HG02884 (cell line): ENCODE results near the gene AGMO.

Source experiments
- ATAC-seq: cut with Tn5 transposase; IDR thresholded peaks from one replicate; pipeline ENCODE4 v1.9.1; 2021; ENCODE audit warnings: mild to moderate bottlenecking, moderate library complexity; ENCODE audit not compliant: unreplicated experiment

AGMO gene

GRCh38 chr7:15245831-15246230 is 316.0 kb downstream of the AGMO start:
- ATAC-seq: no peak

GRCh38 chr7:15239801-15240200 is 322.0 kb downstream of the AGMO start:
- no peak for ATAC-seq

GRCh38 chr7:15236952-15237351 is 324.9 kb downstream of the AGMO start:
- ATAC-seq: no peak

DNA sequence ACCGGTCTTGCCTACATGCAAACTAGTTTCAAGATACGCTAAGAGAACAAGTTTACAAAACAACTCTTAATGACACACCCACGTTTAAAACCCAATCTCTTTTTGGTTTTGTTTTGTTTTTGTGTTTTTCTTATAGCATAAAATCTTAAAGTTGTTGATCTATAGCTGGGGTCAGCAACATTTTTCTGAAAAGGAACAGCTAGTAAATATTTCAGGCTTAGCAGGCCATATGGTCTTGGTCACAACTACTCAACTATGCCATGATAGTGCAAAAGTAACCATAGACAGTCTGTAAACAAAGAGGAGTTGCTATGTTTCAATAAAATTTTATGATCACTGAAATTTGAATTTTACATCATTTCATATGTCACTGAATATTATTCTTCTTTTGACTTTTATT is 327.4 kb downstream of the AGMO start:
- ATAC-seq: no peak

GRCh38 chr7:15228831-15229230 is 333.0 kb downstream of the AGMO start:
- no peak for ATAC-seq

GRCh38 chr7:15225981-15226380 is 335.8 kb downstream of the AGMO start:
- ATAC-seq: no peak

- ATAC-seq: no peak
These were observed 342.1 kb downstream of the AGMO start for GRCh38 chr7:15219758-15220157.

GRCh38 chr7:15218261-15218660 is 343.6 kb downstream of the AGMO start:
- ATAC-seq: no peak

GRCh38 chr7:15215616-15216015 is 346.2 kb downstream of the AGMO start:
- no peak for ATAC-seq

DNA sequence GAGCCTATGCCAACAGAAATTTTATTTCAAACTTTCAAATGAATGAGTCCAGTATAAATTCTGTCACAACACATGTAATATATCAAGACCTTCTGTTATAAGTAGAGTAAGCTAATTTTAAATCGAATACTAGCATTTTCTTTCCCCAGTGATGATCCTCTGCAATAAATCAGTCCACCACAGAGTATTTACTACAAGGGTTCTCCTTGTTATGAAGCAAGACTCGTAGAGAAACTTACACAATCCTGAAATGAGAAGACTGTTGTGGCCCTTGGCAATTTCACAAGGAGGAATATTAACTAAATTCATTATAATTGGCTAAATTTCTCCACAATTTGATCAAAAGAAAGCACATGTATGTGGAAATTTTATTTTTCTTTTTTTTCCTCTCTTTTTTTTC is 346.8 kb downstream of the AGMO start:
- ATAC-seq: no peak

- no peak for ATAC-seq
These were observed 348.7 kb downstream of the AGMO start for GRCh38 chr7:15213093-15213492.

DNA sequence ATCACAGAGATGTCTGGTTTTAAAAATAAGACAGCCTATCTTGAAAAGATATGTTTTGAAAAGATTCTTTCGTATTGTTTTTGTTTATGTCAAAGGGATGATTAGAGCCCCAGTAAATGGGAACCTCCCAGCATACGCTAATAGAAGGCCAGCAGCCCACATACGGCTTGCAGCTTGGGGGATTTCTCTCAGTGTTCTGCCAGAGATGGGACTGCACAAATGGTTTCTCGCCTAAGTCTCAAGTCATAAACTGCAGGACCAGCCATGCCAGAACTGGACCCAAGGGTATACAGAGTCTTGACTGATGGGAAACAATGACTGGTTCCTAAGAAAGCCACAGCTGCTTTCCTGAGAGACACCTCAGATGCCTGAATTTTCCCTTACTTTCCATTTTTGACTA is 352.4 kb downstream of the AGMO start:
- ATAC-seq: no peak

DNA sequence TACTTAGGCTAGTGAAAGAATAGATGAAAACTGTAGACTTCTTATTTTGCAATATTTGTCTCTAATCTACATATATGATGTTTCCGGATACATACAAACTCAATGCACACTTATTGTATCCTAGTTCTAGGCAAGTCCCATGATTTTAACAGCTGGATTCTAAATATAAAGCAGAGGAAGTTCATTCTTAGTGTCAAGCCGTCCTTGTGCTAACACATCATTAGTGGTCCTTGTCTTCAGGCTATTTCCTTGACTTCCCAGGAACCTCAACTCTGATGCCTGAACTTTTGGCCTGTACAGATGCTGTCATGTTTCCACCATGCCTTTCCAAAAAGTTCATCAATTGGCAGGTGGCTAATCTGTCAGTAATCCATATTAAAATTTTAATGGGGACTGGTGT is 357.4 kb downstream of the AGMO start:
- no peak for ATAC-seq

GRCh38 chr7:15199482-15199881 is 362.3 kb downstream of the AGMO start:
- ATAC-seq: no peak

DNA sequence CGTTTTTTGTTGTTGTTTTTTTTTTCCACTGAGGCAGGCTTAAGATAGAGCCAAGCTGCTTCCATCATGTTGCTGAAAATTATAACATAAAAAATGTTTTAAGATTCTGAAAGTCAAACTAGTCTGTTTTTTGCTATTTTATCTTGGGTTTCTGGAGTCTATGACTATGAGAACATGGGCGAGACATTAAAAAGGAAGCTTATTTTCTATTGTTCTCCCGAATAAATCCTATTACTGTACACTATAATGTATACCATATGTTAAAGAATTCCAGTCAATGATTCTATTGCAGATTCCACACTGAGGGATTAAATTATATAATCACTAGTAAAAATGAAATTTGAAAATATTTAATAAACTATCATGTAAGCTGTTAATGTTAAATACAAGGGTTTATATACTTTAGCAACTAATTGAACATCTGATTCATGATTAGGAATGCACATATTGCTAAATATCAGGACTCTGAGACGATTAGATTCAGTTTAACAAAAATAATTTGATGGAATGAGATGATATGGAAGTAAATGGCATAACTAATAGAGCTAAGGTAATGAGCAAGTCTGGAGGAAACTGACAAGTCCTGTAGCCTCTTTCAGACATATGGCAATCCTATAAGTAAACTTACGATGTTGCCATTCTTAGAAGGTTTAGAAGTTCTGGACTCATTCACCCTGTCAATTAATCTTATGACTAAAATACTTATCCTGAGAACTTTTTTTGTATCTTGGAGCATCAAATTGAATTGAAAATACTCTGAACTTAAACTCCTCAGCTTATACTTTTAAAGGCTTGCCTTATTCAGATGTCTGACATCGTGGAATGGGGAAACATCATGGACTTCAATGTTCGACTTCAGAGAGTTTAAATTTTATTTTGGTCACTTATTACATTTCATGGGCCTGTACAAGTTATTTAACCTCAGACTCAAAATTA is 364.5 kb downstream of the AGMO start:
- no peak for ATAC-seq

GRCh38 chr7:15178065-15178464 is 383.8 kb downstream of the AGMO start:
- ATAC-seq: no peak

GRCh38 chr7:15176089-15176488 is 385.7 kb downstream of the AGMO start:
- no peak for ATAC-seq

GRCh38 chr7:15175152-15175551 is 386.7 kb downstream of the AGMO start:
- ATAC-seq: no peak

GRCh38 chr7:15174485-15174884 is 387.3 kb downstream of the AGMO start:
- ATAC-seq: no peak

DNA sequence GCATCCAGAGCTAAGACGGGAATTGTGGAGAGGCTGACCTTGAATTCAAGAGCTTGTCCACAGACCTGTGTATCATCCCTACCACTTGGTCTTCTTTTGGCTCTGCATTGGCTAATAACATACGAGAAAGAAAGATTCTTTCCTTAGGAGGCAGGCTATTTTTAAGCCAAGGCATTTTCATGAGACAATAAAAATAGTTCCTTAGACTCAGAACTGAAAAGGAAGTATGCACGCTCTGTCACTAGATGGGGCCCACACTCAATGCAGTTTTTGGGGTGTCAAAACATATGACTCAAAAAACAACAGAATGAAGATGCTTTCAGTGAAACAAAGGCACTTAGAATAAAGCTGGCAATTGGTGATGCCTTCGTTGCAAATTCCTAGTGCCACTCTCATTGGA is 393.3 kb downstream of the AGMO start:
- no peak for ATAC-seq

GRCh38 chr7:15167912-15168311 is 393.9 kb downstream of the AGMO start:
- ATAC-seq: no peak

GRCh38 chr7:15166620-15167019 is 395.2 kb downstream of the AGMO start:
- no peak for ATAC-seq

- no peak for ATAC-seq
These were observed 402.6 kb downstream of the AGMO start for GRCh38 chr7:15159261-15159660.
